HCT116 (cell line): Measurements from ENCODE around the gene SFXN5.

Experiments
- CEBPB ChIP-seq: IDR thresholded peaks from 2 replicates; pipeline ENCODE4 v1.6.1; 2012; ENCODE audit warnings: low read depth
- POLR2A ChIP-seq: IDR thresholded peaks from 2 replicates; pipeline ENCODE4 v1.7.0; 2011; ENCODE audit warnings: borderline replicate concordance; ENCODE audit not compliant: insufficient read depth, insufficient read length; ENCODE audit errors: extremely low read depth

DNA sequence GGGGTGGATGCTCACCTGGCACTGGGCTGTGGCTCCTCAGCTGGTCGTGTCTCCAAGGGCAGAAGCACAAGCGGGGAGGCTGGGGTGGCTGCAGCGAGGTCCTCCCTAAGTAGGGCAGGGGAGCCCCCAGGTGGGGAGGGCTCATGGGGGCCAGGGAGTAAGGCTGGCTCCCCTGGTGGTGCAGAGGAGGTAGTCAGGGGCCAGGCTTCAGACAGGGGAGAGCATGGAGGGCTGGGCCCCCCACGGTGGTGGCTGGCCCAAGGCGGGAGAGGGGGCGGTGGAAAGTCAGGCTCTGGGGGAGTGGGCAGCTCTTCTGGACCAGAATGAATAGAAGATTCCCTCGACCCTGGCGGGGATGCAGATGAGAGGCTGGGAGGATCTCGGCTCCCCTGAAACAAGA lies 8.1 kb upstream of the SFXN5 start:
- TF ChIP-seq CEBPB (no peak), POLR2A (no peak)
